A673 (cell line): ENCODE measurements around the gene BRINP2.

ENCODE experiments used
- CTCF ChIP-seq: fragments of 300-800, 200-600 bp; sonication (generic); conservative IDR thresholded peaks from 2 replicates; pipeline ENCODE4 v1.5.1; 2017; ENCODE audit warnings: low read depth, mild to moderate bottlenecking, antibody characterized with exemption, low read length, moderate library complexity, mixed read lengths
- EZH2 ChIP-seq: fragments of 200-600 bp; sonication (generic); IDR thresholded peaks from 2 replicates; pipeline ENCODE4 v1.6.1; 2017; ENCODE audit warnings: borderline replicate concordance, low read depth, mild to moderate bottlenecking, mixed read lengths, antibody characterized with exemption, low read length; ENCODE audit not compliant: poor library complexity, severe bottlenecking

- TF ChIP-seq CTCF: no peak
- no peak for TF ChIP-seq EZH2
Observed at GRCh38 chr1:177133977-177134538, 36.7 kb upstream of the BRINP2 start.
